Common myeloid progenitor, CD34-positive (primary cell): ENCODE results near the gene OBSL1.
A peak's percentile ranks its signal among the peaks of the same experiment; 100 is the strongest.

Experiments used
- CTCF ChIA-PET: fragments of 350-600 bp; sonication (Branson Sonifier 250); formaldehyde crosslinking; loops from one replicate; lab custom pipeline; 2021; ENCODE audit warnings: antibody characterized with exemption; lab: Charles Lee
- POLR2A ChIA-PET: fragments of 350-600 bp; sonication (Branson Sonifier 250); formaldehyde crosslinking; loops from one replicate; lab custom pipeline; 2021; ENCODE audit warnings: antibody characterized with exemption; lab: Charles Lee
- DNase-seq, 3 donors: peaks; one replicate each; pipeline versions ENCODE4 v3.0.0 to v3.0.0-alpha.2; 2013
- H3K27ac ChIP-seq, 2 experiments: 1 replicate in 1 of 2; 2 replicates in 1 of 2; pipeline ENCODE4 v1.7.0; 2013; ENCODE audit warnings: inconsistent platforms in 2 of 2, low read length in 2 of 2, mild to moderate bottlenecking in 2 of 2, low read depth in 1 of 2, moderate library complexity in 1 of 2; ENCODE audit not compliant: severe bottlenecking in 2 of 2, insufficient read depth in 1 of 2, poor library complexity in 1 of 2
- H3K27me3 ChIP-seq, 5 experiments: replicated peaks in 2 of 5; 1 replicate in 3 of 5; 2 replicates in 2 of 5; pipeline versions ENCODE4 v1.6.1 to v1.7.0; 2013; ENCODE audit warnings: low read length in 4 of 5, mild to moderate bottlenecking in 2 of 5, moderate library complexity in 2 of 5, inconsistent platforms in 1 of 5; ENCODE audit not compliant: insufficient read depth in 5 of 5, control insufficient read depth in 4 of 5
- H3K36me3 ChIP-seq, 4 experiments: 1 replicate in 2 of 4; 2 replicates in 2 of 4; pipeline versions ENCODE4 v1.6.1 to v1.7.0; 2013; ENCODE audit warnings: low read length in 3 of 4, control low read depth in 1 of 4, mild to moderate bottlenecking in 1 of 4; ENCODE audit not compliant: control insufficient read depth in 4 of 4, insufficient read depth in 4 of 4
- H3K4me1 ChIP-seq, 4 experiments: 1 replicate in 3 of 4; 2 replicates in 1 of 4; pipeline versions ENCODE4 v1.6.1 to v1.7.1; 2013; ENCODE audit warnings: low read length in 3 of 4, mild to moderate bottlenecking in 3 of 4, control low read depth in 1 of 4, inconsistent platforms in 1 of 4, moderate library complexity in 1 of 4; ENCODE audit not compliant: control insufficient read depth in 4 of 4, insufficient read depth in 4 of 4; ENCODE audit errors: control extremely low read depth in 1 of 4
- H3K4me3 ChIP-seq, 7 experiments: 1 replicate in 4 of 7; 2 replicates in 3 of 7; pipeline versions ENCODE4 v1.5.1 to v1.7.0; 2013; ENCODE audit warnings: mild to moderate bottlenecking in 7 of 7, low read length in 6 of 7, moderate library complexity in 6 of 7, inconsistent platforms in 2 of 7, low read depth in 2 of 7, control low read depth in 1 of 7; ENCODE audit not compliant: insufficient read depth in 4 of 7, control insufficient read depth in 1 of 7; ENCODE audit errors: extremely low read depth in 1 of 7
- H3K9me3 ChIP-seq, 5 experiments: 1 replicate in 4 of 5; 2 replicates in 1 of 5; pipeline versions ENCODE4 v1.6.1 to v1.7.1; 2013; ENCODE audit warnings: low read length in 4 of 5, mild to moderate bottlenecking in 2 of 5, inconsistent platforms in 1 of 5, low read depth in 1 of 5, moderate library complexity in 1 of 5; ENCODE audit not compliant: control insufficient read depth in 4 of 5, insufficient read depth in 2 of 5; ENCODE audit errors: control extremely low read depth in 1 of 5
- WGBS: methylation state at CpG from one replicate; pipeline ENCODE4 v1.1.5; 2013; ENCODE audit not compliant: insufficient coverage; 5-methylcytosine and 5-hydroxymethylcytosine counted together

Gene OBSL1

GRCh38 chr2:219573166-219573565 is 1.8 kb upstream of the OBSL1 start:
- no peak overlapping the region for H3K4me3 ChIP-seq
- peaks cover 0 to 4% (median 0%) of the 10 kb centered on the region in 5 experiments for H3K27me3 ChIP-seq
- CTCF ChIA-PET, result interaction anchor here (1.0 kb wide), 1 partner anchor 15 kb away, joined by 3 read pairs; no protein-coding TSS in a partner anchor
- H3K36me3 ChIP-seq, result peaks cover 0 to 7% (median 4%) of the 10 kb centered on the region in 4 experiments
- 98% methylated on average over 5 of the region's 5 CpGs for WGBS
- peaks cover 0 to 17% (median 15%) of the 10 kb centered on the region in 4 experiments for H3K4me1 ChIP-seq
- POLR2A ChIA-PET, result no interaction called here
- H3K9me3 ChIP-seq, result no peaks in the 10 kb centered on the region
- no peak overlapping the region for H3K27ac ChIP-seq
- DNase-seq, result no peak

DNA sequence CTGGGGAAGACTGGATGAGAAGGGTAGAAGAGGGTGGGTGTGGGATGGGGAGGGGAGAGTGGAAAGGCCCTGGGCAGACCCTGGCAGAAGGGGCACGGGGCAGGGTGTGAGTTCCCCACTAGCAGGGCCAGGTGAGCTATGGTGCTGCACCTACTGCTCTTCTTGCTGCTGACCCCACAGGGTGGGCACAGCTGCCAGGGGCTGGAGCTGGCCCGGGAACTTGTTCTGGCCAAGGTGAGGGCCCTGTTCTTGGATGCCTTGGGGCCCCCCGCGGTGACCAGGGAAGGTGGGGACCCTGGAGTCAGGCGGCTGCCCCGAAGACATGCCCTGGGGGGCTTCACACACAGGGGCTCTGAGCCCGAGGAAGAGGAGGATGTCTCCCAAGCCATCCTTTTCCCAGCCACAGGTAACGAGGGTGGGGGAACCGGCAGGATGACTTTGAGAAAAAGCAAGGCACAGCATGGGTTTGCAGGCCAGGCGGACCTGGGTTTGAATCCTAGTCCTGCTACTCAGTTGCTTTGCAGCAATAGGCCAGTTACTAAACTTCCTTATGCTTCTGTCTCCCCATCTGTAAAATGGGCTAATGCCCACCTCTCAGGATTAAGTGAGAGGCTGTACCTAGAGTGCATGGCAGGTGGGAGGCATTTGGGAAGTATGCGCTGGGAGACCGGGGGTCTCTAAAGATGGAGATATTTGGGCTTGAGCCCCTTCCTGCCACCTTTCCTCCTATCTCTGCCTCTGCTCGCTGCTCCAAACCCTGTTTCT is 1.1 kb upstream of the OBSL1 start, which contains the start of gene INHA:
INHA (plus strand) TSS at position 74 of the 765 bp plus-strand sequence; CDS start at position 139, 65 bp downstream.
- Histone ChIP-seq H3K27ac (peak within 1 kb of the TSS in 1 of 2 experiments; percentile 58), H3K9me3 (no peaks in the 10 kb centered on the region), H3K36me3 (peaks cover 0 to 14% (median 8%) of the 10 kb centered on the region in 4 experiments), H3K4me1 (peaks cover 0 to 17% (median 15%) of the 10 kb centered on the region in 4 experiments), H3K27me3 (peaks cover 0 to 4% (median 0%) of the 10 kb centered on the region in 5 experiments), H3K4me3 (peak within 1 kb of the TSS; percentile 13 to 86 (median 69))
- ChIA-PET CTCF (interaction anchor here (0.7 to 2.2 kb wide), 5 partner anchors 15 to 69 kb away, joined by 3 to 13 read pairs (median 3); partner anchors contain the start of genes CHPF and TMEM198), POLR2A (no interaction called here)
- 93% methylated on average over 12 of the region's 13 CpGs for WGBS
- DNase-seq, result no peak

DNA sequence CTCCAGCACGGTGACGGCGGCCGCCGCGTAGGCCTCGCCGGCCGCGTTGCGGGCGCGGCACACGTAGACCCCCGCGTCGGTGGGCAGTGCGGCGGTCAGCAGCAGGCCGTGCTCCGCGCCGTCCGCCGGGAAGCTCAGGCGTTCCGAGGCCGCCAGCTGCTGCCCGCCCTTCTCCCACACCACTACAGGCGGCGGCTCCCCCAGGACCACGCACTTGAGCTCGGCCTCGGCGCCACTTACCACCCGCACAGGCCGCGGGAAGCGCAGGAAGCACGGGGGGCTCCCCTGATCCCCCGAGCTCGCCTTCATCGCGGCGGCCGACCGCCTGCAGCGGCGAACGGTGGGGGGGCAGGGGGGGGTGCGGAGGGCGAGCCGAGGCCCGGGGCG is 422 bp downstream of the OBSL1 start:
- H3K36me3 ChIP-seq, result peaks cover 0 to 22% (median 15%) of the 10 kb centered on the region in 4 experiments
- 0% methylated on average over 28 of the region's 55 CpGs for WGBS
- H3K4me1 ChIP-seq, result peaks cover 0 to 17% (median 15%) of the 10 kb centered on the region in 4 experiments
- ChIA-PET POLR2A (interaction anchor here (0.8 to 1.6 kb wide), 4 partner anchors 11 to 27 kb away, joined by 3 to 6 read pairs (median 3); partner anchors contain the start of gene STK11IP), CTCF (interaction anchor here (0.9 to 2.2 kb wide), 9 partner anchors 10 to 73 kb away, joined by 3 to 18 read pairs (median 8); partner anchors contain the start of genes CHPF and TMEM198)
- H3K27ac ChIP-seq, result peak overlapping the region in 1 of 2 experiments; percentile 25
- peak in 2 of 3 donors; percentile 33 to 52 for DNase-seq
- H3K9me3 ChIP-seq, result no peaks in the 10 kb centered on the region
- peak overlapping the region; percentile 53 to 86 (median 69) for H3K4me3 ChIP-seq
- no peaks in the 10 kb centered on the region for H3K27me3 ChIP-seq

DNA sequence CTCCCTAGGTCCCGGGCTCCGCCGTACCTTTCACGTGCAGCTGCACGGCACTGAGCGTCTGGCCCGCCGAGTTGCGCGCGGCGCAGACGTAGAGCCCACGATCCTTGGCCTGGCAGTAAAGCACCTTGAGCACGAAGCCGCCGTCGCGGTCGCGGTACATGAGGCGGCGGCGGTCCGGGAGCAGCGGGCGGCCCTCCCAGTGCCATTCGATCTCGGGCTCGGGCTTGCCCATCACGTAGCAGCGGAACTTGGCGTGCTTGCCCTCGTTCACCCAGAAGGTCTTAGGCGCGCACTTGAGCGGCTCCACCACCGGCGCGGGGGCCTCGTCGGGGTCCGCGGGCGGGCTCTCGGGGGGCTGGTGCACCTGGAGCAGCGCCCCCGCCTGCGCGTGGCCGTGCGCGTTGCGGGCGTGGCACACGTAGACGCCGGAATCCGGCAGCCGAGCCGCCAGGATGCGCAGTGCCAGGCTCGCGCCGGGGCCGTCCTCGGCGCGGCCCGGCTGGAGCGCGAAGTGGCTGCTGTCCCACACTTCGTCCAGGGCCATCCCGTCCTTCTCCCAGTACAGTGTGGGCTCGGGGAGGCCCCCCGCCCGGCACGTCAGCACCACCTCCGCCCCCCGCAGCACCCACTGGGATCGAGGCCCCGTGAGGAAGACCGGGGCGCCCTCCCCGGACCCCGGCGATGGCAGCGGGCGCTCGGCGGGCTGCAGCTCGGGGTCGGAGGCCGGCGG is 980 bp downstream of the OBSL1 start:
- peak in 2 of 3 donors; percentile 21 to 40 for DNase-seq
- Histone ChIP-seq H3K36me3 (peaks cover 0 to 28% (median 16%) of the 10 kb centered on the region in 4 experiments), H3K27me3 (no peaks in the 10 kb centered on the region), H3K9me3 (no peaks in the 10 kb centered on the region), H3K4me3 (peak overlapping the region; percentile 53 to 86 (median 69)), H3K4me1 (peaks cover 0 to 17% (median 15%) of the 10 kb centered on the region in 4 experiments), H3K27ac (no peak overlapping the region)
- WGBS, result 28% methylated on average over 68 of the region's 95 CpGs
- ChIA-PET POLR2A (interaction anchor here (0.8 to 1.6 kb wide), 4 partner anchors 10 to 27 kb away, joined by 3 to 6 read pairs (median 3); partner anchors contain the start of gene STK11IP), CTCF (interaction anchor here (0.9 to 2.2 kb wide), 8 partner anchors 10 to 73 kb away, joined by 3 to 18 read pairs (median 8); no protein-coding TSS in a partner anchor)

- Histone ChIP-seq H3K27ac (no peak overlapping the region), H3K9me3 (no peaks in the 10 kb centered on the region), H3K4me3 (no peak overlapping the region), H3K36me3 (peaks cover 0 to 28% (median 19%) of the 10 kb centered on the region in 4 experiments), H3K27me3 (no peaks in the 10 kb centered on the region), H3K4me1 (peaks cover 0 to 17% (median 15%) of the 10 kb centered on the region in 4 experiments)
- POLR2A ChIA-PET, result no interaction called here
- 100% methylated on average over 2 of the region's 6 CpGs for whole genome bisulfite sequencing
- no peak for DNase-seq
- CTCF ChIA-PET, result interaction anchor here (1.9 kb wide), 1 partner anchor 10 kb away, joined by 6 read pairs; no protein-coding TSS in a partner anchor
These were observed 1.7 kb downstream of the OBSL1 start for GRCh38 chr2:219569635-219570034.

DNA sequence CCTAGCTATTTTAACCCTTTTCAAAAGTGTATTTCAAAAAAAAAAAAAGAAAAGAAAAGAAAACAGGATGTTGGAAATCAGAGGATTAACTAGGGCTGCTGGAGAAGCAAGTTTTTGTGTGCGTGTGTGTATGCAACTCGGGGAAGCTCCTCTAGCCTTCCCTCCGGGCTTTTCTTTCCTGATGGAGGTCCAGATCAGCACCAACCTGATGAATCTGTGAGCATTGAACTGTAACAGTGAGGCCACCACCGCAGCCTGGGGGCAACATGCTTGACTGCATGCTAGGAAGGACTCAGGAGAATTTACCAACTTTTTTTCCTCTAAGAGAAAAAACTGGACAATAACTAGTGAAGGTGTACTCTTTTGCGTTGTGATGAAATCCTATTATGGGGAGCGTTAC is 2.3 kb downstream of the OBSL1 start:
- Histone ChIP-seq H3K27me3 (no peaks in the 10 kb centered on the region), H3K36me3 (peaks cover 0 to 32% (median 19%) of the 10 kb centered on the region in 4 experiments), H3K27ac (no peak overlapping the region), H3K4me3 (no peak overlapping the region), H3K9me3 (no peaks in the 10 kb centered on the region), H3K4me1 (peaks cover 0 to 17% (median 15%) of the 10 kb centered on the region in 4 experiments)
- ChIA-PET POLR2A (no interaction called here), CTCF (interaction anchor here (1.9 kb wide), 1 partner anchor 9 kb away, joined by 6 read pairs; no protein-coding TSS in a partner anchor)
- DNase-seq, result no peak
- WGBS, result 100% methylated on average over 3 of the region's 6 CpGs
